ENCODE results near the gene SMAD3.
"Not testable (repeated sequence)": the region's sequence is repeated elsewhere in the genome, so short reads cannot be mapped to it uniquely, and the experiment has no call there.

DNA sequence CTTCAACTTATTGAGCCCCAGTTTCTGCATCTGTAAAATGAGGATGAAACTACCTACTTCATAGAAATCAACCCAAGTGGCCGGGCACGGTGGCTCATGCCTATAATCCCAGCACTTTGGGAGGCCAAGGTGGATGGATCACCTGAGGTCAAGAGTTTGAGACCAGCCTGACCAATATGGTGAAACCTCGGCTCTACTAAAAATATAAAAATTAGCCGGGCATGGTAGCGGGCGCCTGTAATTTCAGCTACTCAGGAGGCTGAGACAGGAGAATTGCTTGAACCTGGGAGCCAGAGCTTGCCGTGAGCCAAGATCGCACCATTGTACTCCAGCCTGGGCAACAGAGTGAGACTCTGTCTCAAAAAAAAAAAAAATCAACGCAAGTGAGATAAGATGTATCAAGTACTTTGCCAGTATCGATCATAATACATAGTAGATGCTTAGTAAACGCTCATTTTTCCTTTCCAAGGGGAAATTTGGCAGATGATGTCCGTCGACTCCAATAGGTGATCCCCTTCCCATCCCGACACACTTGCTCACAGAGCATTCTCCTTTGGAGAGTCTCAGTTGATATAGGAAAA lies 10.2 kb downstream of the SMAD3 start:
- not testable (repeated sequence) for TF ChIP-seq POLR2AphosphoS5, POLR2A, EP300 (IDR thresholded peaks at IDR 0.05)
- TF ChIP-seq, protein P1, sequence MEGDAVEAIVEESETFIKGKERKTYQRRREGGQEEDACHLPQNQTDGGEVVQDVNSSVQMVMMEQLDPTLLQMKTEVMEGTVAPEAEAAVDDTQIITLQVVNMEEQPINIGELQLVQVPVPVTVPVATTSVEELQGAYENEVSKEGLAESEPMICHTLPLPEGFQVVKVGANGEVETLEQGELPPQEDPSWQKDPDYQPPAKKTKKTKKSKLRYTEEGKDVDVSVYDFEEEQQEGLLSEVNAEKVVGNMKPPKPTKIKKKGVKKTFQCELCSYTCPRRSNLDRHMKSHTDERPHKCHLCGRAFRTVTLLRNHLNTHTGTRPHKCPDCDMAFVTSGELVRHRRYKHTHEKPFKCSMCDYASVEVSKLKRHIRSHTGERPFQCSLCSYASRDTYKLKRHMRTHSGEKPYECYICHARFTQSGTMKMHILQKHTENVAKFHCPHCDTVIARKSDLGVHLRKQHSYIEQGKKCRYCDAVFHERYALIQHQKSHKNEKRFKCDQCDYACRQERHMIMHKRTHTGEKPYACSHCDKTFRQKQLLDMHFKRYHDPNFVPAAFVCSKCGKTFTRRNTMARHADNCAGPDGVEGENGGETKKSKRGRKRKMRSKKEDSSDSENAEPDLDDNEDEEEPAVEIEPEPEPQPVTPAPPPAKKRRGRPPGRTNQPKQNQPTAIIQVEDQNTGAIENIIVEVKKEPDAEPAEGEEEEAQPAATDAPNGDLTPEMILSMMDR (IDR thresholded peaks at IDR 0.05): not testable (repeated sequence)

Measured in suprapubic skin (tissue), 4 donors.